Fibroblast of upper back skin (primary cell): Measurements from ENCODE around the gene ARRDC3.
"Not testable (repeated sequence)": the region's sequence is repeated elsewhere in the genome, so short reads cannot be mapped to it uniquely, and the experiment has no call there.

ENCODE experiments used
- DNase-seq: peaks from one replicate; pipeline ENCODE4 v3.0.0-alpha.2; 2013

Gene ARRDC3, protein sequence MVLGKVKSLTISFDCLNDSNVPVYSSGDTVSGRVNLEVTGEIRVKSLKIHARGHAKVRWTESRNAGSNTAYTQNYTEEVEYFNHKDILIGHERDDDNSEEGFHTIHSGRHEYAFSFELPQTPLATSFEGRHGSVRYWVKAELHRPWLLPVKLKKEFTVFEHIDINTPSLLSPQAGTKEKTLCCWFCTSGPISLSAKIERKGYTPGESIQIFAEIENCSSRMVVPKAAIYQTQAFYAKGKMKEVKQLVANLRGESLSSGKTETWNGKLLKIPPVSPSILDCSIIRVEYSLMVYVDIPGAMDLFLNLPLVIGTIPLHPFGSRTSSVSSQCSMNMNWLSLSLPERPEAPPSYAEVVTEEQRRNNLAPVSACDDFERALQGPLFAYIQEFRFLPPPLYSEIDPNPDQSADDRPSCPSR

DNA sequence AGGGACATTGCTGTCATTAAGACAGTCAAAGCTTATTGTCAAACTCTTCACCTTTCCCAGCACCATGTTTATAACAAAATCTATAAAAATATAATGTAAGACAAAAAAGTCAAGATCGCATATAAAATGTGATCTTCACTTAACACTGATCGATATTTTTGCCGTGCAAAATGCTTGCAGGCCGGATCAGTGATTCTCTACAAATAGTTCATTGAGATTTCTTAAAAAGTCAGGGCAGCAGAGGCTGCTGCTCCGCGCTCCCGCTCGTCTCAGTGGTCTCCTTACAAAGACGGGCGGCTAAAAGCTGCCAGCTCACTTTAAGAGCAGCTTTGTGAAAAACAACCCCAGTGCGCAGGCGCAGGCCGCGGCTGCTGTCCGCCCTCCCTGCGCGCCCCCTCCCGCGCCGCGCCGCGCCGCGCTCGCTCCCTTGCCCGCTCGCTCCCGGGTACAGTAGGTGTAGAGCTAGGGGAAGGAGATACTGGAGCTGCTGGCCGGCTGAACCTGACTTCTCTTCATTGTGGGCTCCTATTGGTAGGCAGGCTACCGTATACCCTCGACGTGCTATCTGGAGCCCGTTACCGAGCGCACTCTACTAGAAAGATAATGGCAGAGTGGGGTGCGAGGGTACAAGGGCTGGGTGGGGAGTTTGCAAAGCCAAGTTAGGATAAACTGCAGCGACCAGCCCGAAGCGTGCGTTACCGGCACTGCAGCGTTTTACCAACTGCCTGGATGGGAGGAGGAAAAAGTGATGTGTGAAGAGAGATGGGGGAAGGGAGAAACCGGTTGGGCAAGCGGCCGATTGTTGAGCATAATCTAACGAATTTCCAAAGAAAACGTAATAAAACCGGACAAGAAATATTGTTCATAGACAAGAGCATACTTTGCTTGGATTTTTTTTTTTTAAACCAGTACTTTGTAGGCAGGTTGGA is at the start of gene ARRDC3:
TSS of gene ARRDC3 (minus strand) at position 291 of the 929 bp plus-strand sequence. CDS start at position 66, 225 bp downstream.
- peak; percentile 97 for DNase-seq

GRCh38 chr5:91430949-91431348 is 47.8 kb upstream of the ARRDC3 start:
- no peak for DNase-seq

- DNase-seq, result no peak
Observed at GRCh38 chr5:91424638-91425436, 41.7 kb upstream of the ARRDC3 start.

DNA sequence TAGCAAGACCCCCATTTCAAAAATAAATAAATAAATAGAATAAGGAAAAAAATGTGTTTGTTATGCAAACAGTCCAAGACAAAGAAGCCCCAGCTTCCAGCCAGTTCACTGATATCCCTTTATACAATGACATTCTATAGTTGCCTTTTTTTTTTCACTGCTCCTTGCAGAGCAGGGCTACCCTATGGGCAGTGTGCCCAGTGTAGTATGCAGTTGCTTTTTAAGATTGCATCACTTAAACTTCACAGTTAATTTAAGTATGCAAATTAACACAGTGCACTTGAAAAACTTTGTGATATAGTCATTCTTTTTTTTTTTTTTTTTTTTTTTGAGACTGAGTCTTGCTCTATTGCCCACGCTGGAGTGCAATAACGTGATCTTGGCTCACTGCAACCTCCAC is 40.8 kb upstream of the ARRDC3 start:
- no peak for DNase-seq

GRCh38 chr5:91420879-91421278 is 37.8 kb upstream of the ARRDC3 start:
- no peak for DNase-seq

- DNase-seq, result peak; percentile 59
Observed at GRCh38 chr5:91419571-91420537, 36.7 kb upstream of the ARRDC3 start.

DNA sequence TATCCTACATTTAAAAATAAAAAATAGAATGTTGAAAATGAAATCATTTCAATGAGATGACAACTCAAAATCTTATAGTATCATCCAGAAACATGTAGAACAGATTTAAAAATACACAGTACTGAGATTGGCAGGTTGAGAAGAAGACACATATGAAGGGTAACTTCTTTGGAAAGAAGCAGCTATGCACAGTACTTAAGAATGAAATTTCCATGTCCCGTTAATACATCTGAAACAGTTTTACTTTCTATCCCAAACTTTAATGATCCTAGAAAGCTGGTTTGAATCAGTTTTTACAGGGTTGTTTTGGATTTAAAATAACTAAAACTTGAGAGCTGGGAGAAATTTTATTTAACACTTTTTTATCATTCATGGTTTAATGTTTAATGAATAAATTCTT is 36.0 kb upstream of the ARRDC3 start:
- no peak for DNase-seq

DNA sequence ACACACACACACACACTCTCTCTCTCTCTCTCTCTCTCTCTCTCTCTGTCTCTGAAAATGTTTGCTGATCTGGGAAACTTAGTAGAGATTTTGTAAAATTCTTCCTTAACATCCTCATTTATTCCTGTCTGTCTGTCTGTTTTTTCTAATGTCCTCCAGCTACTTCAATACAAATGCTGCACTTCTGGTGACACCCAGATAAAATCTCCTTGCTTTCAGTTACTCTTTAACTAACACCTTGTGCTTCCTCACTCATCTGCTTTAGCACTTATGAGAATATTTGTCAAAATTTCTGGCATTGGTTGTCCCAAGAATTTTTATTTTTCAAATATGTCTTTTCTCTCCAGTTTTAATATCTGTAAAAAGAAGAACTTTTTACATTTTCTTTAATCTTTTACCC is 35.0 kb upstream of the ARRDC3 start:
- DNase-seq, result no peak

GRCh38 chr5:91417219-91417618 is 34.1 kb upstream of the ARRDC3 start:
- no peak for DNase-seq

DNA sequence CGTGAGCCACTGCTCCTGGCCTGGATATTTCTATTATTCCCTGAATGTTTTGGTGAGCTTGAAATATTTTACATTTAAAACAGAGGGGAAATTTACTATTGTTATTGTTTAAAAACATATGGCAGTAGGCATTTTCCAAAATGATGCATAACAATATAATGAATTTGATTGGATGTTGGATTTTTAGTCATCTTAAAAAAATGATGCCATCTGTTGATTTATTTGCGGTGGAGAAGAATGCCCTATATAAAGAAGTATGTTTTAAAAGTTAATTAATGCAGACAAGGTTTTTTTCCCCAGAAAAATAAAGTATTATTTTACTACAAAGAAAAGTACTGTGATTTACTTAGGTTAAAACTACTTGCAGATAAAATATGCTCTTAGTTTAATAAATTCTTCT is 33.4 kb upstream of the ARRDC3 start:
- DNase-seq, result peak; percentile 5

DNA sequence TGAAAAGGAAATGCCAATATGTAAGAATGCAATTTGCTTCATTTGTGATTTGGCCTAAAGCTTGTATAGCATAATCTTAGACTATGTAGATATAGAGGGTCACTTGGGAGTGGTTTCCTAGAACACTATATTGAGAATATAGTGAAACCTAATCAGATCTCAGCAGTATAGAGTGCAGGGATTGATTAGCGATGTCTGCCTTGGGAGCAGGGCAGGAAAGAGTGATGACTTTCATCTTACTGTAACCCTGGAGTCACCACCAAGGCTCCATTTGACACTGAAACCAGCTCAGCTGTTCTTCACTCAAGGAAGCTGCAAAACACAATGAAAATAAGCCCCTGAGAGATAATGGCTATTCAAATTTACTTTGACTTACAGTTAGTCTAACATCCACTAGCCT is 26.2 kb upstream of the ARRDC3 start:
- no peak for DNase-seq

DNA sequence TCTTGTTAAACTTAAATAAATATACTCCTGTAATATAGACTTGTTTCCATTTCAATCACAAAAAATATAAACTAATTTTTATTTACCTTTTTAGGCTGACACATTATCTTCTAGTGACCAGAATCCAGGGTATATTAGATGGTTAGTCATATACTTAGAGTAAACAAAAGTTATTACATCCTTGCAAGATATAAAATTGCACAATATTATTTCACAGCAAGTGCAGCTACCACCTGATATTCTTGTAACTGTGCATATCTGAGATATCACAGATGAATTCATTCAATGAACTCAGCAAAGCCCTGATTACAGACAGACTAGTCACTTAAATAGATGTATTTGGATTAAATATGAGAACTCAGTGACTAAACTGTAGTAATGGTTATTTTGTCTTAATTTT is 25.6 kb upstream of the ARRDC3 start:
- no peak for DNase-seq

DNA sequence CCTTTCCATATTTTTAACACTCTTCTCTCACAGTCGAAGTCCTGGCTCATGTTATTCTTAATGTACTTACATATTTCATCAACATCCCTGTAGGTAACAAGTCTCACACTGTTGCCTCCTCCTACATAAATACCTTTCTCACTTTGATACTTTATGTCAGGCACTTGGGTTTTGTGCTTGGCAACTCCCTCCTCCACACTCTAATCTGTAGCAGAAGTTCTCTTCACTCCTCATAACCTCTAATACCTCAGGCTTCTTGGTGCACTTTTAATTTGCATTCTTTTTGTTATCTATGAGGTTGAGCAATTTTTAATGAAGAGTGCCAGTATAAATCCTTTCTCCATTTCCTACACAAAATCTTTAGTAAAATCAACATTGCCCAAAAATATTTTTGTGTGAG is 24.1 kb upstream of the ARRDC3 start:
- DNase-seq, result no peak

GRCh38 chr5:91403438-91403837 is 20.3 kb upstream of the ARRDC3 start:
- DNase-seq, result peak; percentile 82

DNA sequence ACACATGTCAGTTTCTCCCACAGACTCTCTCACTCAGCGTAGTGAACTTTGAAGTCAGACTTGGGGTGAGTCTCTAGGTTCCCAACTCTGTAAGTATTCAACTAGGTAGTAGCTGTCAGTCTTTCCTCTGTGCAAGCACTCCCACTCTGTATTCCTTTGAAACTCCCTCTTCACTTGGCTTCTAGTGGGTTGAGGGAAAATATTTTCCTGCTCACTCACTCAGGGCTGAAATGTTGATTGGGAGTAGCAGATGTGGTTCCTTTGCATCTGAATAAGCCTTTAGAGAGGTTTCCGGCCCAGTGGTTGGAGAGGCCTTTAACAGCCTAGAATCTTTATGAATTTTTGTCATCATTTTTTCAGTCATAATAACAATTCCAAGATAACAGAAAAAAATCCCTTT is 18.1 kb upstream of the ARRDC3 start:
- DNase-seq, result peak; percentile 62

DNA sequence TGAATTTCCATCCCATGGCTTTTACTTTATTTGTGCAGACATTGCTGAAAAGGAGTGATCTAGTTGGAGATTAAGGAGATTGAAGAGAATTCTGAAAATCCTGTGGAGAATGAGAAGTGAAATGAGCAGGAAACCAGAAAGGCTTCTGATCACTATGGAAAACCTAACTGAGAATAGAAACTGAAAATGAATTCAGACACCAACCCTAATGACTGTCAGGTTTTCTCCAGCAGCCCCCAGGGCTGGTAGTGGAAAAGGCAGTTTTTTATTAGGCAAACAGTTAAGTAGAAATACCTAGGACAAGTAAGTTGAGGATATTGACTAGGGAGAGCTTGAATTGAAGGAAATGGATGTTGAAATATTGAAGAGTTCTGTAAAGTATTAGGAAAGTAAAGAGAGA is 14.7 kb upstream of the ARRDC3 start:
- no peak for DNase-seq

DNA sequence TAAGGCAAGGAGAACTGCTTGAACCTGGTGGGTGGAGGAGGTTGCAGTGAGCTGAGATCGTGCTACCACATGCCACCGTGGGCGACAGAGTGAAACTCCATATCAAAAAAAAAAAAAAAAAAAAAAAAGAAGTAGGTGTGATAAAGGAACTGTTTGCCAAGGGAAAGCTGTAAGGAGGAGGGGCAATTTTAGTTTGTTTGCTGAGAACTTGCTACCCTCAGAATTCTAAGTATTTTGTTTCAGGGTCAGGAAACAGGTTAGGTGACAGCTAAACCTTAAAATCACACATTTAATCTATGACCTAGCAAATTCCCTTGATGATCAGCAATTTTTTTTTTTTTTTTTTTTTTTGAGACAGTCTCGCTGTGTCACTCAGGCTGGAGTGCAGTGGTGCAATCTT is 7.2 kb upstream of the ARRDC3 start:
- no peak for DNase-seq

DNA sequence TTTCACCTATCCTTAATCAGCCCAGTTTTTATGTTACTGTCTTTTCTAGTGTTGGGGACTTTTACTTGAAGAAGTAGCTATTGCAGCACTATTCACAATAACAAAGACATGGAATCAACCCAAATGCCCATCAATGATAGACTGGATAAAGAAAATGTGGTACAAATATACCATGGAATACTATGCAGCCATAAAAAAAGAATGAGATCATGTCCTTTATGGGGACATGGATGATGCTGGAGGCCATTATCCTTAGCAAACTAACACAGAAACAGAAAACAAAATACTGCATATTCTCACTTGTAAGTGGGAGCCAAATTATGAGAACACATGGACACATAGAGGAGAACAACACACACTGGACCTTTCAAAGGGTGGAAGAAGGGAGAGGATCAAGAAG is 6.4 kb upstream of the ARRDC3 start:
- not testable (repeated sequence) for DNase-seq

- DNase-seq, result no peak
Observed at GRCh38 chr5:91388362-91388761, 5.2 kb upstream of the ARRDC3 start.

- no peak for DNase-seq
Observed at GRCh38 chr5:91386120-91386519, 3.0 kb upstream of the ARRDC3 start.

DNA sequence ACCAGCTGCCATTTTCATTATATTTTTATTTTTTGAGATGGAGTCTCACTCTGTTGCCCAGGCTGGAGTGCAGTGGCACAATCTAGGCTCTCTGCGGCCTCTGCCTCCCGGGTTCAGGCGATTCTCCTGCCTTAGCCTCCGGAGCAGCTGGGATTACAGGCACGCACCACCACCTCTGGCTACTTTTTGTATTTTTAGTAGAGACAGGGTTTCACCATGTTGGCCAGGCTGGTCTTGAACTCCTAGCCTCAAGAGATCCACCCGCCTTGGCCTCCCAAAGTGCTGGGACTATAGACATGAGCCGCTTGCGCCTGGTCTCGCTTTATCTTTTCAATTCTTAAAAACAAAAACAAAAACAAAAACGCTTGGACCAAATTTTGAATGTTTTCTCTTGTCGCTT is 2.5 kb upstream of the ARRDC3 start:
- not testable (repeated sequence) for DNase-seq
